Thyroid gland (tissue), 4 donors: ENCODE results near the gene NPIPB2.

Experiments
- CTCF ChIP-seq, 6 experiments: fragments of 200-600 bp in 3 of 6; fragments of 450-650 bp in 3 of 6; sonication (generic) in 3 of 6; IDR thresholded peaks; one replicate each; pipeline ENCODE4 v1.5.1; 2016 to 2019; ENCODE audit warnings: antibody characterized with exemption in 6 of 6, mild to moderate bottlenecking in 2 of 6, inconsistent platforms in 1 of 6, moderate library complexity in 1 of 6
- POLR2A ChIP-seq, 2 donors: fragments of 450-650 bp; IDR thresholded peaks; one replicate each; pipeline ENCODE4 v1.6.1; 2017; ENCODE audit warnings: antibody characterized with exemption in 2 of 2, mild to moderate bottlenecking in 2 of 2, moderate library complexity in 1 of 2

GRCh38 chr16:11956558-11956957 is 14.7 kb upstream of the NPIPB2 start:
- TF ChIP-seq CTCF (IDR thresholded peaks at IDR 0.05) (no peak), POLR2A (IDR thresholded peaks at IDR 0.05) (no peak)
